ENCODE data around the gene FA2H. TPM values are rescaled to one million over a fixed set of nuclear protein-coding genes. Genes with fewer than 3 reads are reported as not detected.
"Not testable (repeated sequence)": the region's sequence is repeated elsewhere in the genome, so short reads cannot be mapped to it uniquely, and the experiment has no call there.

The FA2H gene
- polyA plus RNA-seq, 3 donors = not detected

DNA sequence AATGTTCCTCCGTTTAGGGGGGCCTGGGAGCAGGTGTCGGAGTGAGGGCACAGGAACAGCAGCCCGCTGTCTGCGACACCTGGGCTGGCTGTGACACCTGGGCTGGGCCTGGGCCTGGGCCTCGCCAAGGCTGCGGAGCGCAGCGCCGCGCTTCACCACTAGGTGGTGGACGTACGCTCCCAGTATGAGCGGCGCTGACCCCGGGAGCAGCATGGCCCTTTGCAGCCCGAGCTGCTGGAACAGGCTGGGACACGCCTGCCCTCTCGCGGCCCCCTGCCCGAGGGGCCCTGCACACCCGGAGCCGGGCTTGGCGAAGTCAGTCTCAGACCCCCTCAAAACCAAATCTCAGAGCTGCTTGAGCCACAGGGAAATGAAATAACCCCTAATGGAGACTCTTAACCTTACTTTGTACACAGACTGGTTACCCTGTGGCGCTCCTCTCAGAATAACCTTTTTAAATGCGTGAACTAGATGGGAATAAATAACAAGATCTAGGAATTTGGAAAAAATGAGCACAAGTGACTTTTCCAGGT, 38.6 kb upstream of the FA2H start:
- Histone ChIP-seq H3K36me3 (replicated peaks in 1 of 2; ENCODE audit: control insufficient read depth in 1 of 2, insufficient read depth in 2 of 2, low read length in 2 of 2) (no peaks in the 10 kb centered on the region), H3K9ac (ENCODE audit: insufficient read depth, low read length, poor library complexity, severe bottlenecking) (no peak overlapping the region), H3K9me3 (replicated peaks in 1 of 2; ENCODE audit: control insufficient read depth in 1 of 2, insufficient read depth in 1 of 2, low read length in 2 of 2) (no peaks in the 10 kb centered on the region), H3K4me1 (ENCODE audit: control insufficient read depth in 1 of 2, insufficient read depth in 2 of 2, low read length in 2 of 2) (no peaks in the 10 kb centered on the region), H3K4me3 (replicated peaks in 1 of 3; ENCODE audit: low read depth in 2 of 3, low read length in 3 of 3) (no peak overlapping the region), H3K79me2 (ENCODE audit: insufficient read depth, low read length) (no peaks in the 10 kb centered on the region), H3K4me2 (replicated peaks; ENCODE audit: extremely low read depth, low read length, poor library complexity, severe bottlenecking) (peak overlapping the region; percentile 24), H3K27me3 (ENCODE audit: control insufficient read depth in 2 of 2, insufficient read depth in 2 of 2, low read length in 2 of 2) (no peaks in the 10 kb centered on the region), H2AFZ (ENCODE audit: insufficient read depth, low read depth, low read length, poor library complexity, severe bottlenecking) (peak overlapping the region; percentile 51), H4K20me1 (ENCODE audit: insufficient read depth, low read length) (no peaks in the 10 kb centered on the region), H3K27ac (ENCODE audit: low read depth in 1 of 2, low read length in 2 of 2) (no peak overlapping the region)
- Mint-ChIP-seq H3K27ac (no peak overlapping the region), H3K9me3 (peaks cover 0 to 14% (median 0%) of the 10 kb centered on the region in 7 donors), H3K36me3 (no peaks in the 10 kb centered on the region), H3K4me1 (peaks cover 1% of the 10 kb centered on the region), H3K4me3 (no peak overlapping the region), H3K27me3 (ENCODE audit: low read depth in 3 of 3) (peaks cover 0 to 5% (median 1%) of the 10 kb centered on the region in 3 donors)
- peak; percentile 23 to 47 (median 32) for DNase-seq
- 2% methylated on average over 23 of the region's 25 CpGs for WGBS (ENCODE audit: insufficient coverage)
- TF ChIP-seq CTCF (IDR thresholded peaks at IDR 0.05) = peak; percentile 88
- intact Hi-C loops (cut with micrococcal nuclease) = no loop called here

GRCh38 chr16:74811911-74812310, 37.3 kb upstream of the FA2H start:
- intact Hi-C loops (cut with micrococcal nuclease) = no loop called here

DNA sequence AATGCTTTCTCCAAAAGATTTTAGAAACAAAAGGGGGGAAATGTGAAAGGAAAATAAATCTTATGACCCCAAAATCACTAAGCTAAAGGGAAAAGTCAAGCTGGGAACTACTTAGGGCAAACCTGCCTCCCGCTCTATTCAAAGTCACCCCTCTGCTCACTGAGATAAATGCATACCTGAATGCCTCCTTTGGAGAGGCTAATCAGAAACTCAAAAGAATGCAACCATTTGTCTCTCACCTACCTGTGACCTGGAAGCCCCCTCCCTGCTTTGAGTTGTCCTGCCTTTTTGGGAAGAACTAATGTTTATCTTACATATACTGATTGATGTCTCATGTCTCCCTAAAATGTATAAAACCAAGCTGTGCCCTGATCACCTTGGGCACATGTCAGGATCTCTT, 36.6 kb upstream of the FA2H start:
- H3K36me3 ChIP-seq (replicated peaks in 1 of 2; ENCODE audit: control insufficient read depth in 1 of 2, insufficient read depth in 2 of 2, low read length in 2 of 2); H3K4me3 Mint-ChIP-seq; H4K20me1 ChIP-seq (ENCODE audit: insufficient read depth, low read length); H3K9ac ChIP-seq (ENCODE audit: insufficient read depth, low read length, poor library complexity, severe bottlenecking); H2AFZ ChIP-seq (ENCODE audit: insufficient read depth, low read depth, low read length, poor library complexity, severe bottlenecking); H3K4me3 ChIP-seq (replicated peaks in 1 of 3; ENCODE audit: low read depth in 2 of 3, low read length in 3 of 3); H3K4me1 Mint-ChIP-seq; H3K4me2 ChIP-seq (replicated peaks; ENCODE audit: extremely low read depth, low read length, poor library complexity, severe bottlenecking); H3K36me3 Mint-ChIP-seq; H3K27ac ChIP-seq (ENCODE audit: low read depth in 1 of 2, low read length in 2 of 2); intact Hi-C loops (cut with micrococcal nuclease); H3K27me3 Mint-ChIP-seq (ENCODE audit: low read depth in 3 of 3); H3K79me2 ChIP-seq (ENCODE audit: insufficient read depth, low read length); H3K27me3 ChIP-seq (ENCODE audit: control insufficient read depth in 2 of 2, insufficient read depth in 2 of 2, low read length in 2 of 2); H3K4me1 ChIP-seq (ENCODE audit: control insufficient read depth in 1 of 2, insufficient read depth in 2 of 2, low read length in 2 of 2); DNase-seq: not testable (repeated sequence)
- Mint-ChIP-seq H3K9me3 (peaks cover 6 to 25% (median 14%) of the 10 kb centered on the region in 7 donors), H3K27ac (peak overlapping the region in 1 of 7 donors; percentile 3)
- no CpG with 5 or more reads among the region's 1 CpG for WGBS (ENCODE audit: insufficient coverage)
- H3K9me3 ChIP-seq (replicated peaks in 1 of 2; ENCODE audit: control insufficient read depth in 1 of 2, insufficient read depth in 1 of 2, low read length in 2 of 2) = peaks cover 5 to 16% of the 10 kb centered on the region in 2 donors

More at GRCh38 chr16:74811911-74812310, 37.3 kb upstream of the FA2H start:
- H2AFZ ChIP-seq (ENCODE audit: insufficient read depth, low read depth, low read length, poor library complexity, severe bottlenecking) = no peak overlapping the region
- Mint-ChIP-seq H3K27ac (no peak overlapping the region), H3K27me3 (ENCODE audit: low read depth in 3 of 3) (peaks cover 0 to 5% (median 1%) of the 10 kb centered on the region in 3 donors), H3K4me3 (no peak overlapping the region), H3K9me3 (peaks cover 3 to 20% (median 8%) of the 10 kb centered on the region in 7 donors), H3K36me3 (no peaks in the 10 kb centered on the region), H3K4me1 (peaks cover 1% of the 10 kb centered on the region)
- no peaks in the 10 kb centered on the region for H4K20me1 ChIP-seq (ENCODE audit: insufficient read depth, low read length)
- no peak for TF ChIP-seq CTCF (IDR thresholded peaks at IDR 0.05)
- H3K27ac ChIP-seq (ENCODE audit: low read depth in 1 of 2, low read length in 2 of 2) = no peak overlapping the region
- no peak overlapping the region for H3K4me3 ChIP-seq (replicated peaks in 1 of 3; ENCODE audit: low read depth in 2 of 3, low read length in 3 of 3)
- H3K36me3 ChIP-seq (replicated peaks in 1 of 2; ENCODE audit: control insufficient read depth in 1 of 2, insufficient read depth in 2 of 2, low read length in 2 of 2) = no peaks in the 10 kb centered on the region
- no peaks in the 10 kb centered on the region for H3K79me2 ChIP-seq (ENCODE audit: insufficient read depth, low read length)
- no peak overlapping the region for H3K9ac ChIP-seq (ENCODE audit: insufficient read depth, low read length, poor library complexity, severe bottlenecking)
- DNase-seq = no peak
- H3K4me1 ChIP-seq (ENCODE audit: control insufficient read depth in 1 of 2, insufficient read depth in 2 of 2, low read length in 2 of 2) = no peaks in the 10 kb centered on the region
- H3K9me3 ChIP-seq (replicated peaks in 1 of 2; ENCODE audit: control insufficient read depth in 1 of 2, insufficient read depth in 1 of 2, low read length in 2 of 2) = peaks cover 5 to 10% of the 10 kb centered on the region in 2 donors
- H3K27me3 ChIP-seq (ENCODE audit: control insufficient read depth in 2 of 2, insufficient read depth in 2 of 2, low read length in 2 of 2) = no peaks in the 10 kb centered on the region
- no peak overlapping the region for H3K4me2 ChIP-seq (replicated peaks; ENCODE audit: extremely low read depth, low read length, poor library complexity, severe bottlenecking)
- 17% methylated on average over 1 of the region's 2 CpGs for WGBS (ENCODE audit: insufficient coverage)
